SK-N-SH (cell line): ENCODE data around the gene MRPS9. TPM values are rescaled to one million over a fixed set of nuclear protein-coding genes. Genes with fewer than 3 reads are reported as not detected.

Source experiments
- CTCF ChIA-PET: fragments of 300-600, 350-600 bp; formaldehyde crosslinking; extraction: SDS; loops from one replicate; lab custom pipeline; 2021; lab: Yijun Ruan, JAX
- POLR2A ChIA-PET: fragments of 350-600 bp; sonication (Branson Sonifier 250); formaldehyde crosslinking; extraction: SDS; loops from one replicate; lab custom pipeline; 2020; ENCODE audit warnings: antibody characterized with exemption, inconsistent platforms; lab: Yijun Ruan, JAX
- DNase-seq: peaks from one replicate; pipeline ENCODE4 v3.0.0; 2012
- H2AFZ ChIP-seq: fragments of 200-600 bp; sonication (generic); 2 replicates; pipeline ENCODE4 v1.8.1; 2016; ENCODE audit warnings: antibody characterized with exemption, mild to moderate bottlenecking, low read depth
- H3F3A ChIP-seq: fragments of 200-600 bp; sonication (generic); replicated peaks from 2 replicates; pipeline ENCODE3; 2016; ENCODE audit warnings: antibody characterized with exemption, mild to moderate bottlenecking; ENCODE audit not compliant: insufficient read depth
- H3K27ac ChIP-seq, 2 experiments: fragments of 200-500 bp in 1 of 2; fragments of 200-600 bp in 1 of 2; sonication (Bioruptor generic) in 1 of 2; sonication (generic), shearing (Covaris generic) in 1 of 2; 2 replicates each; pipeline versions ENCODE4 v1.5.1 to v1.6.1; 2014 to 2016; ENCODE audit warnings: low read depth in 2 of 2, inconsistent platforms in 1 of 2, low read length in 1 of 2, mild to moderate bottlenecking in 1 of 2, mixed read lengths in 1 of 2
- H3K27me3 ChIP-seq: fragments of 200-600 bp; sonication (generic), shearing (Covaris generic); 2 replicates; pipeline ENCODE4 v1.6.1; 2016; ENCODE audit warnings: mixed run types; ENCODE audit not compliant: insufficient read depth
- H3K36me3 ChIP-seq, 2 experiments: fragments of 200-500 bp in 1 of 2; fragments of 200-600 bp in 1 of 2; sonication (Bioruptor generic) in 1 of 2; sonication (generic) in 1 of 2; replicated peaks in 1 of 2; 2 replicates each; pipeline versions ENCODE3 to v1.5.1; 2014 to 2016; ENCODE audit warnings: low read length in 1 of 2, mild to moderate bottlenecking in 1 of 2; ENCODE audit not compliant: insufficient read depth in 2 of 2, control insufficient read depth in 1 of 2
- H3K4me1 ChIP-seq, 2 experiments: fragments of 200-500 bp in 1 of 2; fragments of 200-600 bp in 1 of 2; sonication (Bioruptor generic) in 1 of 2; sonication (generic), shearing (Covaris generic) in 1 of 2; 2 replicates each; pipeline versions ENCODE4 v1.5.1 to v1.6.1; 2014 to 2016; ENCODE audit warnings: low read depth in 1 of 2, low read length in 1 of 2, mixed run types in 1 of 2; ENCODE audit not compliant: insufficient read depth in 2 of 2, control insufficient read depth in 1 of 2
- H3K4me2 ChIP-seq: fragments of 200-600 bp; sonication (generic), shearing (Covaris generic); 2 replicates; pipeline ENCODE4 v1.6.1; 2017; ENCODE audit warnings: mixed run types
- H3K4me3 ChIP-seq, 2 experiments: fragments of 200-500 bp in 1 of 2; fragments of 200-600 bp in 1 of 2; sonication (Bioruptor generic) in 1 of 2; sonication (generic), shearing (Covaris generic) in 1 of 2; 2 replicates each; pipeline versions ENCODE4 v1.5.1 to v1.8.1; 2014 to 2016; ENCODE audit warnings: low read depth in 2 of 2, inconsistent platforms in 1 of 2, low read length in 1 of 2, mild to moderate bottlenecking in 1 of 2, mixed read lengths in 1 of 2, moderate library complexity in 1 of 2
- H3K79me2 ChIP-seq: fragments of 200-600 bp; sonication (generic); 2 replicates; pipeline ENCODE4 v1.8.1; 2017; ENCODE audit warnings: mild to moderate bottlenecking; ENCODE audit not compliant: insufficient read depth
- H3K9ac ChIP-seq: fragments of 200-600 bp; sonication (generic); 2 replicates; pipeline ENCODE4 v1.6.1; 2017; ENCODE audit warnings: mixed run types
- H3K9me2 ChIP-seq: fragments of 200-600 bp; sonication (generic); 2 replicates; pipeline ENCODE4 v1.6.1; 2017; ENCODE audit warnings: mixed run types
- H3K9me3 ChIP-seq: fragments of 200-600 bp; sonication (generic); 2 replicates; pipeline ENCODE4 v1.6.1; 2017; ENCODE audit warnings: mixed run types, mild to moderate bottlenecking, moderate library complexity
- H4K20me1 ChIP-seq: fragments of 200-600 bp; sonication (generic); 2 replicates; pipeline ENCODE4 v1.6.1; 2017; ENCODE audit warnings: mild to moderate bottlenecking, mixed run types; ENCODE audit not compliant: insufficient read depth
- ELF1 ChIP-seq: IDR thresholded peaks from 2 replicates; pipeline ENCODE4 v1.4.0; 2012
- EP300 ChIP-seq, 2 experiments: IDR thresholded peaks; 2 replicates each; pipeline versions ENCODE4 v1.4.0 to v1.6.1; 2012; ENCODE audit warnings: borderline replicate concordance in 1 of 2, low read depth in 1 of 2, low read length in 1 of 2
- FOSL2 ChIP-seq: IDR thresholded peaks from 2 replicates; pipeline ENCODE4 v1.4.0; 2012; ENCODE audit warnings: low read depth, mild to moderate bottlenecking, moderate library complexity, borderline replicate concordance
- FOXJ3 ChIP-seq: sonication (generic); formaldehyde crosslinking; IDR thresholded peaks from 2 replicates; pipeline ENCODE4 v1.5.1; 2020; ENCODE audit warnings: mild to moderate bottlenecking, missing genetic modification reagents
- FOXM1 ChIP-seq: IDR thresholded peaks from 2 replicates; pipeline ENCODE4 v1.4.0; 2012; ENCODE audit warnings: low read depth, mild to moderate bottlenecking
- IRF3 ChIP-seq: fragments of 150-350 bp; IDR thresholded peaks from 2 replicates; pipeline ENCODE4 v1.6.1; 2016; ENCODE audit warnings: mild to moderate bottlenecking, low read depth, low read length
- MAX ChIP-seq: IDR thresholded peaks from 2 replicates; pipeline ENCODE4 v1.4.0; 2012; ENCODE audit warnings: low read depth
- NFIC ChIP-seq: IDR thresholded peaks from 2 replicates; pipeline ENCODE4 v1.4.0; 2012; ENCODE audit warnings: borderline replicate concordance
- RCOR1 ChIP-seq: fragments of 150-350 bp; IDR thresholded peaks from 2 replicates; pipeline ENCODE4 v1.6.1; 2017; ENCODE audit warnings: antibody characterized with exemption, low read length
- RXRA ChIP-seq: IDR thresholded peaks from 2 replicates; pipeline ENCODE4 v1.4.0; 2012; ENCODE audit warnings: low read depth, mild to moderate bottlenecking, borderline replicate concordance
- SIN3A ChIP-seq: IDR thresholded peaks from 2 replicates; pipeline ENCODE4 v1.6.1; 2012; ENCODE audit warnings: low read depth, mild to moderate bottlenecking, low read length, moderate library complexity, borderline replicate concordance
- USF1 ChIP-seq: IDR thresholded peaks from 2 replicates; pipeline ENCODE4 v1.4.0; 2012; ENCODE audit warnings: low read depth, borderline replicate concordance
- WGBS: methylation state at CpG from one replicate; pipeline ENCODE4 v1.1.6; 2017; ENCODE audit warnings: low lambda C conversion rate; 5-methylcytosine and 5-hydroxymethylcytosine counted together
- polyA plus RNA-seq, 3 experiments: library from polyadenylated mRNA; depleted of rRNA; stranded (reverse); fragments of >200 nt; gene quantifications; 2 replicates each; pipeline ENCODE4 v1.2.3, GENCODE V29; 2012
- TF ChIP-seq, protein P1 (sequence below): fragments of 150-350 bp; IDR thresholded peaks from 2 replicates; pipeline ENCODE4 v1.6.1; 2017; ENCODE audit warnings: antibody characterized with exemption, low read length, low read depth, borderline replicate concordance

The MRPS9 gene
- polyA plus RNA-seq, 1 of the 3 experiments (the other 2 are of a cell fraction): 31.8 TPM

DNA sequence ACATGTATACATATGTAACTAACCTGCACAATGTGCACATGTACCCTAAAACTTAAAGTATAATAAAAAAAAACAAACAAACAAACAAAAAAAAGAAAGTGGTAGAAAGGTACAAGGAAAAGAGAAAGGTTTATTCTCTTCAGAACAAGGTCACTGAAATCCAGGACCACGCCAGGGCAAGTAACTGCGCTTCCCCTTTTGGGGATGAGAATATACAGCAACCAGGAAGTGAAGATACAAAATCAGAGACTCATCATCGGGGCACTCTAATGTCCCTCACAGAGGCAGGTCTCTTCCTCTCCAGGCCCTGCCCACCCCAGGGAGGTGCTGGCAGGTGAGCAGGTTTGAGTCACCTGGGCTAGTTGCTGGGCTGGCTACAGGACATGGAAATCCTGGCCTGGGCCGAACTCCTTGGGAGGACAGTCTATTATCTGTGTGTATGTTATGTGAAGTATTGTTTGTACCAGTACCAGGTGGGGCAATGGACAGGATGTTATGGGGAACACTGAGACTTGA, 103.3 kb downstream of the MRPS9 start (continued):
- TF ChIP-seq EP300 (IDR thresholded peaks at IDR 0.05; ENCODE audit: borderline replicate concordance in 1 of 2, low read depth in 1 of 2, low read length in 1 of 2) (no peak), FOSL2 (no peak), IRF3 (no peak), FOXM1 (no peak), RCOR1 (no peak), MAX (no peak), ELF1 (no peak), SIN3A (no peak), NFIC (no peak), RXRA (no peak)

GRCh38 chr2:105142239-105142638, 104.4 kb downstream of the MRPS9 start:
- WGBS: 63% methylated on average over 5 of the region's 5 CpGs
- no peak overlapping the region for H3K9ac ChIP-seq
- CTCF ChIA-PET: interaction anchor here (0.6 to 5.0 kb wide), 7 partner anchors 24 to 146 kb away, joined by 3 to 31 read pairs (median 4); no protein-coding TSS in a partner anchor
- no peak overlapping the region for H3K27ac ChIP-seq
- H3K4me3 ChIP-seq: no peak overlapping the region
- H3K9me2 ChIP-seq: no peaks in the 10 kb centered on the region
- H3K4me1 ChIP-seq: peaks cover 0 to 10% of the 10 kb centered on the region in 2 experiments; a peak in 1 of 4 replicates
- H3K4me2 ChIP-seq: no peak overlapping the region
- H3K27me3 ChIP-seq: peaks cover 18% of the 10 kb centered on the region; the same call in 1 of the 2 replicates
- H3K79me2 ChIP-seq: no peaks in the 10 kb centered on the region
- TF ChIP-seq IRF3 (no peak), FOXJ3 (CRISPR knock-in tag) (no peak), RCOR1 (no peak), USF1 (no peak)
- TF ChIP-seq, protein P1, sequence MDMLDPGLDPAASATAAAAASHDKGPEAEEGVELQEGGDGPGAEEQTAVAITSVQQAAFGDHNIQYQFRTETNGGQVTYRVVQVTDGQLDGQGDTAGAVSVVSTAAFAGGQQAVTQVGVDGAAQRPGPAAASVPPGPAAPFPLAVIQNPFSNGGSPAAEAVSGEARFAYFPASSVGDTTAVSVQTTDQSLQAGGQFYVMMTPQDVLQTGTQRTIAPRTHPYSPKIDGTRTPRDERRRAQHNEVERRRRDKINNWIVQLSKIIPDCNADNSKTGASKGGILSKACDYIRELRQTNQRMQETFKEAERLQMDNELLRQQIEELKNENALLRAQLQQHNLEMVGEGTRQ: no peak
- no peak overlapping the region for H2AFZ ChIP-seq
- H3K9me3 ChIP-seq: no peaks in the 10 kb centered on the region
- no peaks in the 10 kb centered on the region for H3K36me3 ChIP-seq
- no peak for DNase-seq
- POLR2A ChIA-PET: no interaction called here
- no peaks in the 10 kb centered on the region for H4K20me1 ChIP-seq
- H3F3A ChIP-seq: peaks cover 3% of the 10 kb centered on the region
